GM23248 (cell line): Measurements from ENCODE around the gene CSTF2T.

Experiments
- EZH2 ChIP-seq: fragments of 200-600 bp; sonication (generic); IDR thresholded peaks from 2 replicates; pipeline ENCODE4 v1.6.1; 2018; ENCODE audit warnings: antibody characterized with exemption, mild to moderate bottlenecking; ENCODE audit not compliant: insufficient read depth, poor library complexity, severe bottlenecking
- EZH2phosphoT487 ChIP-seq: fragments of 200-600 bp; sonication (generic); IDR thresholded peaks from 2 replicates; pipeline ENCODE4 v1.6.1; 2018; ENCODE audit warnings: antibody characterized with exemption, moderate library complexity, mild to moderate bottlenecking, low read depth; ENCODE audit not compliant: insufficient read depth

- TF ChIP-seq EZH2 (no peak), EZH2phosphoT487 (no peak)
Observed at GRCh38 chr10:51669041-51669440, 30.4 kb downstream of the CSTF2T start.
